Peyer's patch (tissue), 4 donors: ENCODE results near the gene STPG3. TPM values are rescaled to one million over a fixed set of nuclear protein-coding genes. Genes with fewer than 3 reads are reported as not detected.
A peak's percentile ranks its signal among the peaks of the same experiment; 100 is the strongest.

Experiments
- DNase-seq, 3 donors: peaks; one replicate each; pipeline ENCODE4 v3.0.0-alpha.2; 2017 to 2019
- H3K27ac ChIP-seq, 4 donors: fragments of 200-600 bp; sonication (generic); one replicate each; pipeline ENCODE4 v1.5.1; 2016 to 2019
- H3K27me3 ChIP-seq, 2 donors: fragments of 200-600 bp; sonication (generic); one replicate each; pipeline ENCODE4 v1.5.1; 2019
- H3K36me3 ChIP-seq, 3 donors: fragments of 200-600 bp; sonication (generic); one replicate each; pipeline ENCODE4 v1.5.1; 2016 to 2019
- H3K4me1 ChIP-seq, 4 donors: fragments of 200-600 bp; sonication (generic); one replicate each; pipeline ENCODE4 v1.5.1; 2016 to 2019
- H3K4me3 ChIP-seq, 4 donors: fragments of 200-600 bp; sonication (generic); 1 replicate in 3 of 4; 2 replicates in 1 of 4; pipeline ENCODE4 v1.5.1; 2016 to 2019; ENCODE audit warnings: mild to moderate bottlenecking in 1 of 4
- H3K9me3 ChIP-seq, 4 donors: fragments of 200-600 bp; sonication (generic); one replicate each; pipeline ENCODE4 v1.5.1; 2016 to 2019; ENCODE audit warnings: mild to moderate bottlenecking in 1 of 4
- CTCF ChIP-seq, 6 experiments: fragments of 450-650 bp in 4 of 6; fragments of 200-600 bp in 2 of 6; sonication (generic) in 1 of 6; IDR thresholded peaks; one replicate each; pipeline ENCODE4 v1.5.1; 2017 to 2019; ENCODE audit warnings: antibody characterized with exemption in 6 of 6, mild to moderate bottlenecking in 3 of 6, moderate library complexity in 1 of 6
- POLR2A ChIP-seq, 2 donors: fragments of 450-650 bp; IDR thresholded peaks; one replicate each; pipeline ENCODE4 v1.5.1; 2017; ENCODE audit warnings: antibody characterized with exemption in 2 of 2, mild to moderate bottlenecking in 2 of 2, moderate library complexity in 2 of 2
- total RNA-seq, 4 donors: library from RNA; depleted of rRNA; stranded (reverse); fragments of >200 nt; gene quantifications; one replicate each; pipeline ENCODE4 v1.1.0, GENCODE V29; 2016

STPG3 gene
- total RNA-seq, 4 donors from 2014 or later = not detected

DNA sequence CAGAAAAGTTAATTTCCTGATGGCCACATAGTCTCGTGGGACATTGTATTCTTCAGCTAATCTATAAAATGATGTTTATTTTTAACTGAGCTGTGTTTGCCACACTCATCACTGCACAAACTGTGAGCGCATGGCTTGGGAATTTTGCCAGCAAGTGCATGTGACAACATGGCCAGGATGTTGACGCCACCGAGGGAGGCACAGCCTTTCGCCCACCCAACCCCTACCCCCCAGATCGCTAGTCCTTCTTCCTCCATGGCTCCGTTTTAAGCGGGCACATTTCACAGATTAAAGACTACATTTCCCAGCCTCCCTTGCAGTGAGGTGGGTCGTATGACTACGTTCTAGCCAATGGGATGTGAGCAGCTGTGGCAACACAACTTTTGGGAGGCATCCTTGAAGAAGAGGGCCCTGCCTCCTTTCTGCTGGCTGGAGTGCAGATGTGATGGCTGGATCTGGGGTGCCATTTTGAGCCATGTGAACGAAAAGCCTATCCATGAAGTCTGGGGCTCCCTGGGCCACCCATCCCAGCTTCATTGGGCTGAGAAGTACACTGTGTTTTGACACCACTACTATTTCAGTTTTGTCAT is 43.1 kb downstream of the STPG3 start:
- Histone ChIP-seq H3K4me3 (peak overlapping the region in 1 of 4 donors; percentile 13), H3K36me3 (no peaks in the 10 kb centered on the region), H3K4me1 (peaks cover 5 to 41% (median 13%) of the 10 kb centered on the region in 4 donors), H3K27me3 (no peaks in the 10 kb centered on the region), H3K9me3 (no peaks in the 10 kb centered on the region), H3K27ac (peak overlapping the region in 3 of 4 donors; percentile 84 to 99 (median 96))
- no peak for DNase-seq
- TF ChIP-seq CTCF (IDR thresholded peaks at IDR 0.05) = no peak
- TF ChIP-seq POLR2A (IDR thresholded peaks at IDR 0.05) = peak; percentile 2 to 10

DNA sequence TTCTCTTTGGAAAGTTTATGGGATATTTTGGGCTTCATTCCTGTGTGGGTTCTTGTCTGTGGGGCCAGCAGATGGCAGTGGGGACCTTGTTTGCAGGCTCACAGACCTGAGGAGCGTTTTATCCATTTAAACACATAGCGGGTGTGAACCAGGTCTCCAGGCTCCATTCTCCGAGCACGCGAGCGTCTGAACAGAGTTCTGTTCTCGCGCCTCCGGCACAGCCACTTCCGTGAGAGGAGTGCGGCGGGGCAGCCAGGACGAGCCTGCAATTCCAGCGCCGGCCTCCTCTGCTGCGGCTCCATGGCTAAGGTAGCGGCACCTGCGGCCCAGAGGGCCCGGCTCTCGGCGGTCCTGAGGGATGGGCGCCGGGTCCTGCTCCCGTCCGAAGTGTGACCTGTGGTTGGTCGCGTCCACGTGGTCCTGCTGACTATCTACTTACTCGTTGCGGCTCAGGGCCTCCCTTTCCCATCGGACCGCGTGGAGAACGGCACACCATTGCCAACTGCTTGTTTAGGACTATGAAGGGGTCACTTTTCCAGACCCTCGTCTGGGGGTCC is 43.7 kb downstream of the STPG3 start:
- Histone ChIP-seq H3K27ac (peak overlapping the region; percentile 5 to 99 (median 90)), H3K9me3 (no peaks in the 10 kb centered on the region), H3K4me3 (peak overlapping the region; percentile 25 to 88 (median 60)), H3K27me3 (no peaks in the 10 kb centered on the region), H3K4me1 (peaks cover 5 to 43% (median 13%) of the 10 kb centered on the region in 4 donors), H3K36me3 (no peaks in the 10 kb centered on the region)
- no peak for TF ChIP-seq POLR2A (IDR thresholded peaks at IDR 0.05)
- peak in 2 of 6 experiments; percentile 7 to 38 for TF ChIP-seq CTCF (IDR thresholded peaks at IDR 0.05)
- DNase-seq = no peak

GRCh38 chr9:137295238-137295811 is 44.2 kb downstream of the STPG3 start:
- TF ChIP-seq POLR2A (IDR thresholded peaks at IDR 0.05) (peak in 1 of 2 donors; percentile 54), CTCF (IDR thresholded peaks at IDR 0.05) (peak; percentile 37 to 93 (median 84))
- H3K4me3 ChIP-seq = peak overlapping the region; percentile 25 to 88 (median 60)
- no peaks in the 10 kb centered on the region for H3K36me3 ChIP-seq
- peak in 1 of 3 donors; percentile 80 for DNase-seq
- H3K27ac ChIP-seq = peak overlapping the region; percentile 5 to 99 (median 90)
- no peaks in the 10 kb centered on the region for H3K9me3 ChIP-seq
- H3K27me3 ChIP-seq = no peaks in the 10 kb centered on the region
- H3K4me1 ChIP-seq = peaks cover 5 to 43% (median 13%) of the 10 kb centered on the region in 4 donors

GRCh38 chr9:137295849-137296669 is 45.0 kb downstream of the STPG3 start:
- H3K9me3 ChIP-seq = no peaks in the 10 kb centered on the region
- no peaks in the 10 kb centered on the region for H3K27me3 ChIP-seq
- H3K4me1 ChIP-seq = peaks cover 5 to 43% (median 21%) of the 10 kb centered on the region in 4 donors
- TF ChIP-seq POLR2A (IDR thresholded peaks at IDR 0.05) = no peak
- TF ChIP-seq CTCF (IDR thresholded peaks at IDR 0.05) = no peak
- peak in 1 of 3 donors; percentile 69 for DNase-seq
- peak overlapping the region; percentile 31 to 99 (median 90) for H3K27ac ChIP-seq
- H3K4me3 ChIP-seq = peak overlapping the region; percentile 25 to 88 (median 60)
- no peaks in the 10 kb centered on the region for H3K36me3 ChIP-seq
